OCI-LY3 (cell line): ENCODE data around the gene PATL1.

Source experiments
- H2AFZ ChIP-seq: fragments of 200-600, 300-600 bp; shearing (Covaris generic); 2 replicates; pipeline ENCODE4 v1.6.0; 2014; ENCODE audit warnings: antibody characterized with exemption, low read depth, low read length
- H3K27ac ChIP-seq: fragments of 200-600, 300-600 bp; sonication (generic); 2 replicates; pipeline ENCODE4 v1.5.1; 2014; ENCODE audit warnings: mild to moderate bottlenecking, low read length, moderate library complexity, mixed read lengths
- H3K27me3 ChIP-seq: fragments of 200-600, 300-600 bp; sonication (generic); 2 replicates; pipeline ENCODE4 v1.6.1; 2014; ENCODE audit warnings: low read depth, low read length, mixed read lengths
- H3K36me3 ChIP-seq: fragments of 200-600, 300-600 bp; sonication (generic); replicated peaks from 2 replicates; pipeline ENCODE3; 2014; ENCODE audit warnings: low read depth, low read length, mixed read lengths
- H3K4me1 ChIP-seq: fragments of 300-600, 200-600 bp; sonication (generic); 2 replicates; pipeline ENCODE4 v1.6.1; 2014; ENCODE audit warnings: low read length, mixed read lengths
- H3K4me2 ChIP-seq: fragments of 200-600, 300-600 bp; sonication (generic); 2 replicates; pipeline ENCODE4 v1.6.1; 2014; ENCODE audit warnings: low read length, mixed read lengths
- H3K4me3 ChIP-seq: fragments of 300-600, 200-600 bp; sonication (generic); 2 replicates; pipeline ENCODE4 v1.5.1; 2014; ENCODE audit warnings: antibody characterized with exemption, mild to moderate bottlenecking, low read length, moderate library complexity
- H3K79me2 ChIP-seq: fragments of 300-600, 200-600 bp; shearing (Covaris generic); 2 replicates; pipeline ENCODE4 v1.6.1; 2014; ENCODE audit warnings: mild to moderate bottlenecking, low read length, mixed read lengths
- H3K9ac ChIP-seq: fragments of 300-600, 200-600 bp; shearing (Covaris generic); 2 replicates; pipeline ENCODE4 v1.6.0; 2014; ENCODE audit warnings: mild to moderate bottlenecking, low read length, moderate library complexity
- H3K9me3 ChIP-seq: fragments of 200-600, 300-600 bp; shearing (Covaris generic); 2 replicates; pipeline ENCODE4 v1.6.1; 2014; ENCODE audit warnings: low read length, mixed read lengths; ENCODE audit not compliant: insufficient read depth
- H4K20me1 ChIP-seq: fragments of 200-600, 300-600 bp; sonication (generic); 2 replicates; pipeline ENCODE4 v1.6.1; 2016; ENCODE audit warnings: low read length, mixed read lengths; ENCODE audit not compliant: insufficient read depth
- CTCF ChIP-seq: fragments of 200-600, 300-600 bp; sonication (generic); IDR thresholded peaks from 2 replicates; pipeline ENCODE4 v1.5.1; 2014; ENCODE audit warnings: antibody characterized with exemption, low read length, low read depth
- EZH2phosphoT487 ChIP-seq: fragments of 200-600 bp; shearing (Covaris generic); IDR thresholded peaks from 2 replicates; pipeline ENCODE4 v1.6.1; 2018; ENCODE audit warnings: antibody characterized with exemption, mixed run types, low read depth

Gene PATL1

GRCh38 chr11:59674291-59674690 is 5.5 kb upstream of the PATL1 start:
- no peak for TF ChIP-seq CTCF
- Histone ChIP-seq H3K79me2 (peaks cover 4% of the 10 kb centered on the region; the same call in 1 of the 2 replicates), H2AFZ (no peak overlapping the region), H3K27me3 (no peaks in the 10 kb centered on the region), H3K9ac (no peak overlapping the region), H3K36me3 (no peaks in the 10 kb centered on the region), H3K4me2 (no peak overlapping the region), H3K4me3 (no peak overlapping the region), H4K20me1 (no peaks in the 10 kb centered on the region), H3K4me1 (peaks cover 22% of the 10 kb centered on the region), H3K27ac (no peak overlapping the region), H3K9me3 (no peaks in the 10 kb centered on the region)

- no peaks in the 10 kb centered on the region for H3K9me3 ChIP-seq
- peaks cover 8% of the 10 kb centered on the region for H3K79me2 ChIP-seq
- no peak overlapping the region for H3K4me2 ChIP-seq
- no peaks in the 10 kb centered on the region for H3K36me3 ChIP-seq
- no peak overlapping the region for H3K4me3 ChIP-seq
- no peaks in the 10 kb centered on the region for H4K20me1 ChIP-seq
- H3K4me1 ChIP-seq, result peaks cover 13% of the 10 kb centered on the region
- TF ChIP-seq CTCF (no peak), EZH2phosphoT487 (no peak)
- H3K9ac ChIP-seq, result no peak overlapping the region
- no peak overlapping the region for H3K27ac ChIP-seq
- H2AFZ ChIP-seq, result no peak overlapping the region
- no peaks in the 10 kb centered on the region for H3K27me3 ChIP-seq
Measured at GRCh38 chr11:59673291-59673690, 4.5 kb upstream of the PATL1 start.

- H3K79me2 ChIP-seq, result peaks cover 26% of the 10 kb centered on the region
- no peaks in the 10 kb centered on the region for H3K9me3 ChIP-seq
- H3K36me3 ChIP-seq, result peaks cover 13% of the 10 kb centered on the region
- H4K20me1 ChIP-seq, result peaks cover 10% of the 10 kb centered on the region
- no peaks in the 10 kb centered on the region for H3K27me3 ChIP-seq
- no peak overlapping the region for H3K4me3 ChIP-seq
- TF ChIP-seq CTCF (no peak), EZH2phosphoT487 (no peak)
- H3K27ac ChIP-seq, result no peak overlapping the region
- H3K9ac ChIP-seq, result no peak overlapping the region
- no peak overlapping the region for H3K4me2 ChIP-seq
- H3K4me1 ChIP-seq, result peaks cover 24% of the 10 kb centered on the region
- no peak overlapping the region for H2AFZ ChIP-seq
Measured at GRCh38 chr11:59671471-59671870, 2.6 kb upstream of the PATL1 start.

- peak overlapping the region; percentile 83 for H3K4me2 ChIP-seq
- H2AFZ ChIP-seq, result 0 out of 2 replicates have a peak overlapping the region, but pooled peaks have one; percentile 87
Measured at GRCh38 chr11:59669611-59670009, 773 bp upstream of the PATL1 start.

More at GRCh38 chr11:59669611-59670009, 773 bp upstream of the PATL1 start:
- no peaks in the 10 kb centered on the region for H3K27me3 ChIP-seq
- H3K79me2 ChIP-seq, result peaks cover 37% of the 10 kb centered on the region
- H3K9me3 ChIP-seq, result no peaks in the 10 kb centered on the region
- H3K27ac ChIP-seq, result peak overlapping the region; percentile 59
- H3K9ac ChIP-seq, result peak overlapping the region; percentile 84
- peak overlapping the region; percentile 87 for H3K4me3 ChIP-seq
- TF ChIP-seq CTCF, result no peak
- TF ChIP-seq EZH2phosphoT487, result no peak
- peaks cover 24% of the 10 kb centered on the region for H3K36me3 ChIP-seq
- H3K4me1 ChIP-seq, result peaks cover 24% of the 10 kb centered on the region
- H4K20me1 ChIP-seq, result peaks cover 10% of the 10 kb centered on the region
